Transverse colon (tissue), 3 donors: ENCODE data around the gene PDE10A.

Source experiments
- EP300 ChIP-seq: sonication (generic); formaldehyde crosslinking; IDR thresholded peaks from one replicate; pipeline ENCODE4 v1.6.1; 2017; ENCODE audit warnings: antibody characterized with exemption, low read depth
- TF ChIP-seq, protein P1 (sequence below), 5 experiments: fragments of 200-600 bp in 3 of 5; fragments of 450-650 bp in 2 of 5; sonication (generic) in 3 of 5; IDR thresholded peaks; 1 replicate in 2 of 5; 2 replicates in 3 of 5; pipeline ENCODE4 v1.5.1; 2016 to 2017; ENCODE audit warnings: antibody characterized with exemption in 5 of 5, inconsistent platforms in 3 of 5, mild to moderate bottlenecking in 2 of 5, moderate library complexity in 1 of 5

GRCh38 chr6:165686596-165687365 lies 23.7 kb upstream of the PDE10A start:
- TF ChIP-seq EP300 = no peak
- TF ChIP-seq, protein P1, sequence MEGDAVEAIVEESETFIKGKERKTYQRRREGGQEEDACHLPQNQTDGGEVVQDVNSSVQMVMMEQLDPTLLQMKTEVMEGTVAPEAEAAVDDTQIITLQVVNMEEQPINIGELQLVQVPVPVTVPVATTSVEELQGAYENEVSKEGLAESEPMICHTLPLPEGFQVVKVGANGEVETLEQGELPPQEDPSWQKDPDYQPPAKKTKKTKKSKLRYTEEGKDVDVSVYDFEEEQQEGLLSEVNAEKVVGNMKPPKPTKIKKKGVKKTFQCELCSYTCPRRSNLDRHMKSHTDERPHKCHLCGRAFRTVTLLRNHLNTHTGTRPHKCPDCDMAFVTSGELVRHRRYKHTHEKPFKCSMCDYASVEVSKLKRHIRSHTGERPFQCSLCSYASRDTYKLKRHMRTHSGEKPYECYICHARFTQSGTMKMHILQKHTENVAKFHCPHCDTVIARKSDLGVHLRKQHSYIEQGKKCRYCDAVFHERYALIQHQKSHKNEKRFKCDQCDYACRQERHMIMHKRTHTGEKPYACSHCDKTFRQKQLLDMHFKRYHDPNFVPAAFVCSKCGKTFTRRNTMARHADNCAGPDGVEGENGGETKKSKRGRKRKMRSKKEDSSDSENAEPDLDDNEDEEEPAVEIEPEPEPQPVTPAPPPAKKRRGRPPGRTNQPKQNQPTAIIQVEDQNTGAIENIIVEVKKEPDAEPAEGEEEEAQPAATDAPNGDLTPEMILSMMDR (IDR thresholded peaks at IDR 0.05) = no peak
